ENCODE measurements around the gene TEX35. TPM values are rescaled to one million over a fixed set of nuclear protein-coding genes. Genes with fewer than 3 reads are reported as not detected.

Gene TEX35
- total and polyA plus RNA-seq, 4 donors, result not detected

GRCh38 chr1:178532392-178532791 is 19.5 kb downstream of the TEX35 start:
- H3K27me3 ChIP-seq (ENCODE audit: control insufficient read depth in 4 of 4, insufficient read depth in 4 of 4, low read length in 3 of 4), result no peaks in the 10 kb centered on the region
- H3K4me3 ChIP-seq (ENCODE audit: low read depth in 1 of 3, low read length in 3 of 3), result no peak overlapping the region
- H3K9ac ChIP-seq (ENCODE audit: low read depth in 1 of 2, low read length in 2 of 2), result no peak overlapping the region
- no peaks in the 10 kb centered on the region for H3K9me3 ChIP-seq (ENCODE audit: control insufficient read depth in 4 of 4, low read length in 3 of 4)
- no peak overlapping the region for H3K27ac ChIP-seq (ENCODE audit: low read depth in 1 of 2, low read length in 2 of 2)
- TF ChIP-seq RAD21 (IDR thresholded peaks at IDR 0.05) (peak; percentile 96 to 97), CTCF (IDR thresholded peaks at IDR 0.05; ENCODE audit: low read depth, low read length, missing input control) (peak; percentile 93), GABPA (IDR thresholded peaks at IDR 0.05 in 1 of 2, conservative IDR thresholded peaks at IDR 0.05 in 1 of 2) (no peak)
- peak; percentile 90 for DNase-seq (ENCODE audit: low spot score)
- H3K36me3 ChIP-seq (ENCODE audit: control insufficient read depth in 4 of 4, insufficient read depth in 3 of 4, low read depth in 1 of 4, low read length in 3 of 4), result no peaks in the 10 kb centered on the region
- H3K4me1 ChIP-seq (ENCODE audit: control insufficient read depth in 4 of 4, insufficient read depth in 4 of 4, low read length in 3 of 4), result peaks cover 0 to 25% (median 12%) of the 10 kb centered on the region in 4 donors
- WGBS, result 14% methylated on average over 13 of the region's 13 CpGs

GRCh38 chr1:178533121-178533946 is 20.4 kb downstream of the TEX35 start:
- TF ChIP-seq ZBTB33 (IDR thresholded peaks at IDR 0.05), result no peak
- no peak for TF ChIP-seq HNF4G (IDR thresholded peaks at IDR 0.05)
- no peak for TF ChIP-seq HNF4A (conservative IDR thresholded peaks at IDR 0.05)
- TF ChIP-seq TAF1 (conservative IDR thresholded peaks at IDR 0.05), result no peak
- TF ChIP-seq FOXA1 (IDR thresholded peaks at IDR 0.05), result no peak
- TF ChIP-seq EGR1 (IDR thresholded peaks at IDR 0.05; ENCODE audit: low read depth in 2 of 2), result no peak
- TF ChIP-seq YY1 (IDR thresholded peaks at IDR 0.05), result no peak
- no peak for TF ChIP-seq GABPA (IDR thresholded peaks at IDR 0.05 in 1 of 2, conservative IDR thresholded peaks at IDR 0.05 in 1 of 2)
- Histone ChIP-seq H3K27ac (ENCODE audit: low read depth in 1 of 2, low read length in 2 of 2) (no peak overlapping the region), H3K36me3 (ENCODE audit: control insufficient read depth in 4 of 4, insufficient read depth in 3 of 4, low read depth in 1 of 4, low read length in 3 of 4) (no peaks in the 10 kb centered on the region), H3K4me1 (ENCODE audit: control insufficient read depth in 4 of 4, insufficient read depth in 4 of 4, low read length in 3 of 4) (peaks cover 0 to 32% (median 18%) of the 10 kb centered on the region in 4 donors), H3K9me3 (ENCODE audit: control insufficient read depth in 4 of 4, low read length in 3 of 4) (no peaks in the 10 kb centered on the region), H3K27me3 (ENCODE audit: control insufficient read depth in 4 of 4, insufficient read depth in 4 of 4, low read length in 3 of 4) (no peaks in the 10 kb centered on the region), H3K9ac (ENCODE audit: low read depth in 1 of 2, low read length in 2 of 2) (no peak overlapping the region), H3K4me3 (ENCODE audit: low read depth in 1 of 3, low read length in 3 of 3) (no peak overlapping the region)
- no peak for DNase-seq (ENCODE audit: low spot score)
- 78% methylated on average over 9 of the region's 9 CpGs for WGBS

GRCh38 chr1:178534137-178534868 is 21.4 kb downstream of the TEX35 start:
- H3K36me3 ChIP-seq (ENCODE audit: control insufficient read depth in 4 of 4, insufficient read depth in 3 of 4, low read depth in 1 of 4, low read length in 3 of 4), result no peaks in the 10 kb centered on the region
- H3K9ac ChIP-seq (ENCODE audit: low read depth in 1 of 2, low read length in 2 of 2), result no peak overlapping the region
- peaks cover 0 to 30% (median 16%) of the 10 kb centered on the region in 4 donors for H3K4me1 ChIP-seq (ENCODE audit: control insufficient read depth in 4 of 4, insufficient read depth in 4 of 4, low read length in 3 of 4)
- no peaks in the 10 kb centered on the region for H3K27me3 ChIP-seq (ENCODE audit: control insufficient read depth in 4 of 4, insufficient read depth in 4 of 4, low read length in 3 of 4)
- no peak overlapping the region for H3K4me3 ChIP-seq (ENCODE audit: low read depth in 1 of 3, low read length in 3 of 3)
- no peak overlapping the region for H3K27ac ChIP-seq (ENCODE audit: low read depth in 1 of 2, low read length in 2 of 2)
- no peak for DNase-seq (ENCODE audit: low spot score)
- 97% methylated on average over 9 of the region's 9 CpGs for WGBS
- no peaks in the 10 kb centered on the region for H3K9me3 ChIP-seq (ENCODE audit: control insufficient read depth in 4 of 4, low read length in 3 of 4)
- TF ChIP-seq ATF3 (IDR thresholded peaks at IDR 0.05) (no peak), JUND (IDR thresholded peaks at IDR 0.05) (no peak), MAX (IDR thresholded peaks at IDR 0.05) (no peak), EGR1 (IDR thresholded peaks at IDR 0.05; ENCODE audit: low read depth in 2 of 2) (no peak), SP1 (IDR thresholded peaks at IDR 0.05) (no peak), RAD21 (IDR thresholded peaks at IDR 0.05) (no peak), HNF4A (conservative IDR thresholded peaks at IDR 0.05) (no peak), REST (IDR thresholded peaks at IDR 0.05) (no peak), NR2F2 (IDR thresholded peaks at IDR 0.05) (no peak), TAF1 (conservative IDR thresholded peaks at IDR 0.05) (no peak), HNF4G (IDR thresholded peaks at IDR 0.05) (no peak), FOXA1 (IDR thresholded peaks at IDR 0.05) (no peak), RXRA (IDR thresholded peaks at IDR 0.05) (no peak), GABPA (IDR thresholded peaks at IDR 0.05 in 1 of 2, conservative IDR thresholded peaks at IDR 0.05 in 1 of 2) (no peak)
